ENCODE measurements around the gene SUPT20H. TPM values are rescaled to one million over a fixed set of nuclear protein-coding genes. Genes with fewer than 3 reads are reported as not detected.

Gene SUPT20H
- total RNA-seq: 10 to 100 TPM; 47.3 to 53.5 TPM

GRCh38 chr13:37058910-37059847 is at the start of gene SUPT20H:
Gene SUPT20H (minus strand): TSS chr13:37059688. CDS start chr13:37051490, 8,198 bp downstream.
- peaks cover 6% of the 10 kb centered on the region for H3K9me3 Mint-ChIP-seq
- peak within 1 kb of the TSS; percentile 96 for H3K27ac Mint-ChIP-seq
- H3K36me3 Mint-ChIP-seq: peaks cover 39% of the 10 kb centered on the region
- peak; percentile 94 for DNase-seq
- peak within 1 kb of the TSS; percentile 86 for H3K4me3 Mint-ChIP-seq
- no peaks in the 10 kb centered on the region for H3K27me3 Mint-ChIP-seq
- H3K4me1 Mint-ChIP-seq: peaks cover 17% of the 10 kb centered on the region

- Mint-ChIP-seq H3K4me1 (no peaks in the 10 kb centered on the region), H3K27ac (no peak overlapping the region), H3K4me3 (no peak overlapping the region), H3K36me3 (no peaks in the 10 kb centered on the region), H3K27me3 (peaks cover 7% of the 10 kb centered on the region), H3K9me3 (no peaks in the 10 kb centered on the region)
- DNase-seq: no peak
These were observed 49.7 kb upstream of the SUPT20H start for GRCh38 chr13:37109051-37109678.

GRCh38 chr13:37107868-37108267 is 48.4 kb upstream of the SUPT20H start:
- no peak for DNase-seq
- peaks cover 11% of the 10 kb centered on the region for H3K27me3 Mint-ChIP-seq

GRCh38 chr13:37107456-37107855 is 48.0 kb upstream of the SUPT20H start:
- H3K27ac Mint-ChIP-seq: no peak overlapping the region
- no peaks in the 10 kb centered on the region for H3K36me3 Mint-ChIP-seq
- no peaks in the 10 kb centered on the region for H3K9me3 Mint-ChIP-seq
- no peak overlapping the region for H3K4me3 Mint-ChIP-seq
- H3K27me3 Mint-ChIP-seq: peaks cover 15% of the 10 kb centered on the region
- DNase-seq: no peak
- no peaks in the 10 kb centered on the region for H3K4me1 Mint-ChIP-seq

More at GRCh38 chr13:37107868-37108267, 48.4 kb upstream of the SUPT20H start:
- no peaks in the 10 kb centered on the region for H3K36me3 Mint-ChIP-seq
- no peak overlapping the region for H3K4me3 Mint-ChIP-seq
- no peaks in the 10 kb centered on the region for H3K4me1 Mint-ChIP-seq
- H3K9me3 Mint-ChIP-seq: no peaks in the 10 kb centered on the region
- no peak overlapping the region for H3K27ac Mint-ChIP-seq

GRCh38 chr13:37106642-37107041 is 47.2 kb upstream of the SUPT20H start:
- H3K27ac Mint-ChIP-seq: no peak overlapping the region
- H3K4me1 Mint-ChIP-seq: no peaks in the 10 kb centered on the region
- H3K27me3 Mint-ChIP-seq: peaks cover 20% of the 10 kb centered on the region
- H3K9me3 Mint-ChIP-seq: no peaks in the 10 kb centered on the region
- no peak overlapping the region for H3K4me3 Mint-ChIP-seq
- H3K36me3 Mint-ChIP-seq: no peaks in the 10 kb centered on the region
- no peak for DNase-seq

- no peak for DNase-seq
- Mint-ChIP-seq H3K4me3 (no peak within 1 kb of the TSS), H3K27me3 (peaks cover 22% of the 10 kb centered on the region)
These were observed 45.8 kb upstream of the SUPT20H start, which contains the start of gene CSNK1A1L for GRCh38 chr13:37105251-37105714. Gene CSNK1A1L (minus strand): TSS chr13:37105664. CDS start chr13:37105256, 408 bp downstream.

GRCh38 chr13:37102896-37103295 is 43.4 kb upstream of the SUPT20H start:
- no peak for DNase-seq
- H3K9me3 Mint-ChIP-seq: no peaks in the 10 kb centered on the region
- H3K4me3 Mint-ChIP-seq: no peak overlapping the region
- no peaks in the 10 kb centered on the region for H3K4me1 Mint-ChIP-seq
- no peak overlapping the region for H3K27ac Mint-ChIP-seq
- no peaks in the 10 kb centered on the region for H3K36me3 Mint-ChIP-seq
- H3K27me3 Mint-ChIP-seq: peaks cover 22% of the 10 kb centered on the region

More at GRCh38 chr13:37105251-37105714, 45.8 kb upstream of the SUPT20H start, which contains the start of gene CSNK1A1L:
- H3K36me3 Mint-ChIP-seq: no peaks in the 10 kb centered on the region
- H3K9me3 Mint-ChIP-seq: no peaks in the 10 kb centered on the region
- no peaks in the 10 kb centered on the region for H3K4me1 Mint-ChIP-seq
- H3K27ac Mint-ChIP-seq: no peak within 1 kb of the TSS

GRCh38 chr13:37101201-37101600 is 41.7 kb upstream of the SUPT20H start:
- DNase-seq: no peak
- Mint-ChIP-seq H3K4me3 (no peak overlapping the region), H3K36me3 (no peaks in the 10 kb centered on the region), H3K4me1 (peaks cover 8% of the 10 kb centered on the region), H3K9me3 (no peaks in the 10 kb centered on the region), H3K27me3 (peaks cover 15% of the 10 kb centered on the region), H3K27ac (no peak overlapping the region)

- Mint-ChIP-seq H3K27me3 (peaks cover 15% of the 10 kb centered on the region), H3K4me3 (no peak overlapping the region), H3K36me3 (no peaks in the 10 kb centered on the region), H3K9me3 (no peaks in the 10 kb centered on the region), H3K4me1 (peaks cover 8% of the 10 kb centered on the region), H3K27ac (no peak overlapping the region)
- DNase-seq: no peak
These were observed 41.2 kb upstream of the SUPT20H start for GRCh38 chr13:37100731-37101130.

GRCh38 chr13:37097076-37097475 is 37.6 kb upstream of the SUPT20H start:
- Mint-ChIP-seq H3K9me3 (no peaks in the 10 kb centered on the region), H3K4me3 (no peak overlapping the region), H3K27me3 (peaks cover 6% of the 10 kb centered on the region), H3K27ac (peak overlapping the region; percentile 6), H3K4me1 (peaks cover 8% of the 10 kb centered on the region), H3K36me3 (no peaks in the 10 kb centered on the region)
- no peak for DNase-seq

- no peaks in the 10 kb centered on the region for H3K27me3 Mint-ChIP-seq
- H3K4me1 Mint-ChIP-seq: peaks cover 8% of the 10 kb centered on the region
- H3K4me3 Mint-ChIP-seq: no peak overlapping the region
- H3K27ac Mint-ChIP-seq: no peak overlapping the region
- no peak for DNase-seq
- H3K9me3 Mint-ChIP-seq: no peaks in the 10 kb centered on the region
- no peaks in the 10 kb centered on the region for H3K36me3 Mint-ChIP-seq
These were observed 35.4 kb upstream of the SUPT20H start for GRCh38 chr13:37094840-37095239.

GRCh38 chr13:37094099-37094498 is 34.6 kb upstream of the SUPT20H start:
- Mint-ChIP-seq H3K9me3 (no peaks in the 10 kb centered on the region), H3K27ac (no peak overlapping the region), H3K36me3 (no peaks in the 10 kb centered on the region), H3K27me3 (no peaks in the 10 kb centered on the region), H3K4me3 (no peak overlapping the region), H3K4me1 (peaks cover 8% of the 10 kb centered on the region)
- DNase-seq: no peak

- H3K27me3 Mint-ChIP-seq: no peaks in the 10 kb centered on the region
- H3K36me3 Mint-ChIP-seq: no peaks in the 10 kb centered on the region
- H3K4me3 Mint-ChIP-seq: no peak overlapping the region
- DNase-seq: no peak
- no peaks in the 10 kb centered on the region for H3K9me3 Mint-ChIP-seq
- H3K4me1 Mint-ChIP-seq: no peaks in the 10 kb centered on the region
- no peak overlapping the region for H3K27ac Mint-ChIP-seq
These were observed 32.3 kb upstream of the SUPT20H start for GRCh38 chr13:37091835-37092234.

GRCh38 chr13:37090912-37091311 is 31.4 kb upstream of the SUPT20H start:
- Mint-ChIP-seq H3K9me3 (no peaks in the 10 kb centered on the region), H3K36me3 (no peaks in the 10 kb centered on the region), H3K4me3 (no peak overlapping the region), H3K27ac (no peak overlapping the region), H3K27me3 (no peaks in the 10 kb centered on the region), H3K4me1 (no peaks in the 10 kb centered on the region)
- DNase-seq: no peak

GRCh38 chr13:37089495-37089894 is 30.0 kb upstream of the SUPT20H start:
- no peak for DNase-seq
- Mint-ChIP-seq H3K36me3 (no peaks in the 10 kb centered on the region), H3K27ac (no peak overlapping the region), H3K4me1 (no peaks in the 10 kb centered on the region), H3K27me3 (no peaks in the 10 kb centered on the region), H3K4me3 (no peak overlapping the region), H3K9me3 (no peaks in the 10 kb centered on the region)
